ENCODE measurements around the gene PUSL1.
"Not testable (repeated sequence)": the region's sequence is repeated elsewhere in the genome, so short reads cannot be mapped to it uniquely, and the experiment has no call there.

PUSL1 gene

DNA sequence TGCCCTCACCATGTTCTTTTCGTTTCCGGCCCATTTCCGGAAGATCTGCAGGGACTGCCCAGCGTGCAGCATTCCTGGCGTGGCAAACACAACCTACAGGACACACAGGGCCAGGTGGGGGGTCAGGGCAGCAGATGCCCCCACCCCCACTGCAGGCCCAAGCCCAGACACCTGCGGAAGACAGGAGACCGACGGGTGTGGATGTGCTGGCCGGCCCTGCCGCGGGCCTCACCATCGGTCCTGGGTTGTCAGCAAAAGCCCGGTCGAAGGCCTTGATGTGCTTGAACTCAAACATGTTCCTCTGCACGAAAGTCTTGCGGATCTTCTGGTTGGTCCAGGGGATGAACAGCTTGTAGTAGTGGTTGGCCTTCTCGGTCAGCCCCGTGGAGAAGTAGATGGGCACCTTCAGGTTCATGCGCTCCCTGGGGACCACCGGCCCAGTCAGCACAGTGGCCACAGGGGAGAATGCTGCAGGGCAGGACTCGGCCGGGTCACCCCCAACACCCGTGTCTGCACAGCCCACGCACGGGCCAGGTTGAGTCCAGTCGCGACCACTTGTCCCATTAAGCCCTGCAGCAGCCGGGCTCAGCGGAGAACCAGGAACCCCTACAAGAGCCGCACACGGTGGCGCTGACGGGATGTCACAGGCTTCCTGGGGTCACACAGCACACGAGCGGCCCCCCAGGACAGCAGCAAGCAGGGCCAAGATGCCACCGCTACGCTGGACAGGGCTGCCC lies 5.3 kb downstream of the PUSL1 start:
- H3K36me3 ChIP-seq (ENCODE audit: control insufficient read depth in 2 of 2, insufficient read depth in 2 of 2, low read length in 2 of 2), result peaks cover 28 to 29% of the 10 kb centered on the region in 2 donors
- no peaks in the 10 kb centered on the region for H3K9me3 ChIP-seq (ENCODE audit: control insufficient read depth in 2 of 2, low read length in 2 of 2)
- H3K27me3 ChIP-seq (ENCODE audit: control insufficient read depth in 1 of 2, insufficient read depth in 2 of 2, low read length in 2 of 2), result no peaks in the 10 kb centered on the region
- peaks cover 31% of the 10 kb centered on the region for H3K4me1 ChIP-seq (ENCODE audit: control insufficient read depth, insufficient read depth, low read length)
- H3K4me3 ChIP-seq (ENCODE audit: low read length in 2 of 2), result no peak overlapping the region
- no peak overlapping the region for H3K9ac ChIP-seq (ENCODE audit: low read length in 2 of 2)
- no peak overlapping the region for H3K27ac ChIP-seq (ENCODE audit: low read length)

DNA sequence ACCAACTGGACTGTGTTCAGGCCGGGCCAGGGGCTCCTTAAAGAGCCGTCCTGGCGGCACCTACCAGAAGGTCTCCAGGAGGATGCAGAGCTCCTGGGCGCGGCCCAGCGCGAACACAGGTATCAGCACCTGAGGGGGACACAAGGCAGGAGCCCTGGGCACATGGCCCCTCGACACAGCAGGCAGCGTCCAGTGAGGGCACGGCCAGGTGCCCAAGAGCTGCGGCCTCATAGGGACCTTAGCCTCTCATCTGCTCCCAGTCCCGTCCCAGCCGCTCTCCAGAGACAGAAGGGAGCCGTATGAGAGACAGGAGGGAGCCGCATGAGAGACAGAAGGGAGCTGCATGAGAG lies 5.8 kb downstream of the PUSL1 start:
- peaks cover 28 to 31% of the 10 kb centered on the region in 2 donors for H3K36me3 ChIP-seq (ENCODE audit: control insufficient read depth in 2 of 2, insufficient read depth in 2 of 2, low read length in 2 of 2)

GRCh38 chr1:1314678-1315335 lies 6.4 kb downstream of the PUSL1 start:
- Histone ChIP-seq H3K4me3 (ENCODE audit: low read length in 2 of 2) (no peak overlapping the region), H3K27ac (ENCODE audit: low read length) (peak overlapping the region; percentile 11), H3K9me3 (ENCODE audit: control insufficient read depth in 2 of 2, low read length in 2 of 2) (no peaks in the 10 kb centered on the region), H3K9ac (ENCODE audit: low read length in 2 of 2) (no peak overlapping the region), H3K27me3 (ENCODE audit: control insufficient read depth in 1 of 2, insufficient read depth in 2 of 2, low read length in 2 of 2) (no peaks in the 10 kb centered on the region), H3K36me3 (ENCODE audit: control insufficient read depth in 2 of 2, insufficient read depth in 2 of 2, low read length in 2 of 2) (peaks cover 28 to 36% of the 10 kb centered on the region in 2 donors), H3K4me1 (ENCODE audit: control insufficient read depth, insufficient read depth, low read length) (peaks cover 27% of the 10 kb centered on the region)

More for the DNA sequence above, 5.8 kb downstream of the PUSL1 start:
- H3K9ac ChIP-seq (ENCODE audit: low read length in 2 of 2), result no peak overlapping the region
- H3K4me3 ChIP-seq (ENCODE audit: low read length in 2 of 2), result no peak overlapping the region
- no peaks in the 10 kb centered on the region for H3K27me3 ChIP-seq (ENCODE audit: control insufficient read depth in 1 of 2, insufficient read depth in 2 of 2, low read length in 2 of 2)
- H3K9me3 ChIP-seq (ENCODE audit: control insufficient read depth in 2 of 2, low read length in 2 of 2), result no peaks in the 10 kb centered on the region
- no peak overlapping the region for H3K27ac ChIP-seq (ENCODE audit: low read length)
- peaks cover 31% of the 10 kb centered on the region for H3K4me1 ChIP-seq (ENCODE audit: control insufficient read depth, insufficient read depth, low read length)

DNA sequence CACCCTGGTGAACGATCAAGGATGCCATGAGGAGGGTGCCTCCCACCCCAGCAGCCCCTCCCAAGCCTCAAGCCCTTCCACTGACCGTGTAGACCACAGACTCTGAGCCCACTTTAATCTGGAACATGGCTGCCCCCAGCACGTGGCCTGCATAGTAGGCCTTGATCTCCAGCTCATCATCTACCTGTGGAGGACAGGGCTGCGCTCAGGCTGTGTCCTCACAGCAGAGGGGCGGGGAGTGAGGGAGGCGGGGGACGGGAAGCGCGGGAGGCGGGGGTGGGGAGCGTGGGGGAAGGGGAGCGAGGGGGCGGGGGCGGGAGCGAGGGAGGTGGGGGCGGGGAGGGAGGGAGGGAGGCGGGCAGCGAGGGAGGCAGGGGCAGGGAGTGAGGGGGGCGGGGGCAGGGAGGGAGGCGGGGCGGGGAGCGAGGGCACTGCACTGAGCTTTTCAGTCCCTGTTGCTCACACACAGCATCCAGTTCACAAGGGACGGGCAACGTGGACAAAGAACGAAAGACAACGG lies 7.1 kb downstream of the PUSL1 start:
- Histone ChIP-seq H3K36me3 (ENCODE audit: control insufficient read depth in 2 of 2, insufficient read depth in 2 of 2, low read length in 2 of 2) (peaks cover 31 to 37% of the 10 kb centered on the region in 2 donors), H3K4me1 (ENCODE audit: control insufficient read depth, insufficient read depth, low read length) (peaks cover 29% of the 10 kb centered on the region), H3K9ac (ENCODE audit: low read length in 2 of 2) (no peak overlapping the region), H3K27me3 (ENCODE audit: control insufficient read depth in 1 of 2, insufficient read depth in 2 of 2, low read length in 2 of 2) (no peaks in the 10 kb centered on the region), H3K9me3 (ENCODE audit: control insufficient read depth in 2 of 2, low read length in 2 of 2) (no peaks in the 10 kb centered on the region), H3K27ac (ENCODE audit: low read length) (peak overlapping the region; percentile 11), H3K4me3 (ENCODE audit: low read length in 2 of 2) (no peak overlapping the region)

DNA sequence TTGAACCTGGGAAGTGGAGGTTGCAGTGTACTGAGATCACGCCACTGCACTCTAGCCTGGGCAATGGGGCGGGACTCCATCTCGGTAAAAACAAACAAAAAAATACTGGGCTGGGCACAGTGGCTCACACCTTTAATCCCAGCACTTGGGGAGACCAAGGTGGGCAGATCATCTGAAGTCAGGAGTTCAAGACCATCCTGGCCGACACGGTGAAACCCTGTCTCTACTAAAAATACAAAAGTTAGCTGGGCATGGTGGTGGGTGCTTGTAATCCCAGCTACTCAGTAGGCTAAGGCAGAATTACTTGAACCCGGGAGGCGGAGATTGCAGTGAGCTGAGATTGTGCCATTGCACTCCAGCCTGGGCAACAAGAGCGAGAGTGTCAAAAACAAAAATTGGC lies 7.8 kb downstream of the PUSL1 start:
- not testable (repeated sequence) for H3K27ac ChIP-seq (ENCODE audit: low read length); H3K9me3 ChIP-seq (ENCODE audit: control insufficient read depth in 2 of 2, low read length in 2 of 2); H3K9ac ChIP-seq (ENCODE audit: low read length in 2 of 2); H3K27me3 ChIP-seq (ENCODE audit: control insufficient read depth in 1 of 2, insufficient read depth in 2 of 2, low read length in 2 of 2)
- Histone ChIP-seq H3K4me3 (ENCODE audit: low read length in 2 of 2) (peak overlapping the region in 1 of 2 donors; percentile 22), H3K36me3 (ENCODE audit: control insufficient read depth in 2 of 2, insufficient read depth in 2 of 2, low read length in 2 of 2) (peaks cover 28 to 37% of the 10 kb centered on the region in 2 donors), H3K4me1 (ENCODE audit: control insufficient read depth, insufficient read depth, low read length) (peaks cover 36% of the 10 kb centered on the region)

DNA sequence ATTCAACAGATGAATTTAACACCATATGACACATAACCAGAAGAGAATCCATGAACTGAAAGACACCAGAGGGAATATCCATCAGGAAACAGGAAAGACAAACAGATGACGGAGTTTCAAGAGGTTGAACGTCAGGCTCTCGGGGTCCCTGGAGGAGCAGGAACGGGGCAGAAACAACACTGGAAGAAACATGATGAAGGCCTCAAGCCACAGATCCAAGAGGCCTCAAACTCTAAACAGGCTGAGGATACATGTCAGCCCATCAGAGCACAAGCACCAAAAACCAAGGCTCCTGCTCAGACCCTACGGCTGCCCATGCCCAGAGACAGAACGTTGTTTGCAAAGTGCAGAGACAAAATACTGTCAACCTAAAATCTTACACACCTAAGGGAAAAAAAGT lies 9.0 kb downstream of the PUSL1 start:
- Histone ChIP-seq H3K9me3 (ENCODE audit: control insufficient read depth in 2 of 2, low read length in 2 of 2) (no peaks in the 10 kb centered on the region), H3K4me3 (ENCODE audit: low read length in 2 of 2) (no peak overlapping the region), H3K36me3 (ENCODE audit: control insufficient read depth in 2 of 2, insufficient read depth in 2 of 2, low read length in 2 of 2) (peaks cover 21 to 31% of the 10 kb centered on the region in 2 donors), H3K4me1 (ENCODE audit: control insufficient read depth, insufficient read depth, low read length) (peaks cover 44% of the 10 kb centered on the region), H3K27me3 (ENCODE audit: control insufficient read depth in 1 of 2, insufficient read depth in 2 of 2, low read length in 2 of 2) (no peaks in the 10 kb centered on the region), H3K9ac (ENCODE audit: low read length in 2 of 2) (no peak overlapping the region), H3K27ac (ENCODE audit: low read length) (no peak overlapping the region)

GRCh38 chr1:1318131-1318652 lies 9.8 kb downstream of the PUSL1 start:
- no peak overlapping the region for H3K9ac ChIP-seq (ENCODE audit: low read length in 2 of 2)
- H3K27me3 ChIP-seq (ENCODE audit: control insufficient read depth in 1 of 2, insufficient read depth in 2 of 2, low read length in 2 of 2), result no peaks in the 10 kb centered on the region
- H3K9me3 ChIP-seq (ENCODE audit: control insufficient read depth in 2 of 2, low read length in 2 of 2), result no peaks in the 10 kb centered on the region
- peaks cover 21 to 23% of the 10 kb centered on the region in 2 donors for H3K36me3 ChIP-seq (ENCODE audit: control insufficient read depth in 2 of 2, insufficient read depth in 2 of 2, low read length in 2 of 2)
- H3K27ac ChIP-seq (ENCODE audit: low read length), result peak overlapping the region; percentile 53
- H3K4me3 ChIP-seq (ENCODE audit: low read length in 2 of 2), result no peak overlapping the region
- peaks cover 50% of the 10 kb centered on the region for H3K4me1 ChIP-seq (ENCODE audit: control insufficient read depth, insufficient read depth, low read length)

- H3K9ac ChIP-seq (ENCODE audit: low read length in 2 of 2), result no peak overlapping the region
- no peaks in the 10 kb centered on the region for H3K9me3 ChIP-seq (ENCODE audit: control insufficient read depth in 2 of 2, low read length in 2 of 2)
- H3K4me3 ChIP-seq (ENCODE audit: low read length in 2 of 2), result no peak overlapping the region
- H3K27me3 ChIP-seq (ENCODE audit: control insufficient read depth in 1 of 2, insufficient read depth in 2 of 2, low read length in 2 of 2), result no peaks in the 10 kb centered on the region
- peak overlapping the region; percentile 46 for H3K27ac ChIP-seq (ENCODE audit: low read length)
- H3K36me3 ChIP-seq (ENCODE audit: control insufficient read depth in 2 of 2, insufficient read depth in 2 of 2, low read length in 2 of 2), result peaks cover 15 to 16% of the 10 kb centered on the region in 2 donors
- H3K4me1 ChIP-seq (ENCODE audit: control insufficient read depth, insufficient read depth, low read length), result peaks cover 55% of the 10 kb centered on the region
Observed at GRCh38 chr1:1318777-1319645, 10.6 kb downstream of the PUSL1 start.

DNA sequence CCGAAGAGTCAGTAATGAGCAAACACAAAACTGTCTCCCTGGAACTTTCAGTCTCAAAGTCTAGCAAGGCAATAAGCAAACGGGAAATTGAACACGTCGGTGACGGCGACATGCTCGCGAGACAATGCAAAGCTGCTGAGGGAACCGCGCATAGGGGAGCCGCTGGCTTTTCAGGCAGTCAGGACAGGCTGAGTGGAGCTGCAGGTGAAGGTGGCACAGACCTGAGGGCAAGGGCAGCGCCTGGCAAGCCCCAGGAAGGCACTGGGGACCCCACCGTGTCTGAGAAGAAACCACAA lies 11.2 kb downstream of the PUSL1 start:
- Histone ChIP-seq H3K4me3 (ENCODE audit: low read length in 2 of 2) (no peak overlapping the region), H3K27ac (ENCODE audit: low read length) (peak overlapping the region; percentile 46), H3K36me3 (ENCODE audit: control insufficient read depth in 2 of 2, insufficient read depth in 2 of 2, low read length in 2 of 2) (peaks cover 10 to 13% of the 10 kb centered on the region in 2 donors)

DNA sequence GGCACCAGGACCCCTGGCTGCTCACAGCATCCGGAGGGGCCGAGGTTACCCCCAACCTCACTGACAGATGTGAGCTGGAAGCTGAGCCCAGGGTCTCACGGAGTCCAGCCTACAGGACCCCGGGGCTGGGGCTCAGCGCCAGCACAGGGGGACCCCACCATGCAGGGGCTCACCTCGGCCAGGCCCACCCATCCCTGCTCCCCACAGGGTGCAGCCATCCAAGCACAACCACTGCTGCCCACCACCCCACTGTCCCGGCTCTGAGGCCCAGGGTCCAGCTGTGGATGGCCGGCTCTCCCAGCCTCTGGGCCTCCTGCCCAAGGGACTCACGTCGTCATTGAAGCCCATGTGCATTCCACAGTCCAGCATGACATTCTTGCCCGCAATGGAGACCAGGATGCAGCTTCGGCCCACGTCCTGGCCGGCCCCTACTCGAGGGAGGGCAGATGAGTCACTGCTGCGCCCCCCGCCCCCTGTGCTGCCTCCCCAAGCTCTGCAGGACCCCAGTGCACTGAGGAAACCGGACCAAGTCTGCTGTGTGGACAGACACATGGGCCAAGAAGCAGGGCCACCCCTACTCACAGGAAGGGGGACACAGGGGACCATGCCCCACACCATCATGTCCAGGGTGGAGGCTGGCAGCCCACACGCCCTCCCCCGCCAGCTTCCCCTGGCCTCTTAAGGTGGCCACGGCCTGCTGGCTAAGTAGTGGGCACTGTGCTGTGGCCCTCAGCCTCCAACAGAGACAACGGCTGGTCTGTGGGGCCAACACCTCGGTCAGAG lies 12.5 kb downstream of the PUSL1 start:
- Histone ChIP-seq H3K36me3 (ENCODE audit: control insufficient read depth in 2 of 2, insufficient read depth in 2 of 2, low read length in 2 of 2) (peaks cover 3 to 9% of the 10 kb centered on the region in 2 donors), H3K27ac (ENCODE audit: low read length) (no peak overlapping the region), H3K9me3 (ENCODE audit: control insufficient read depth in 2 of 2, low read length in 2 of 2) (no peaks in the 10 kb centered on the region), H3K9ac (ENCODE audit: low read length in 2 of 2) (no peak overlapping the region), H3K27me3 (ENCODE audit: control insufficient read depth in 1 of 2, insufficient read depth in 2 of 2, low read length in 2 of 2) (no peaks in the 10 kb centered on the region), H3K4me1 (ENCODE audit: control insufficient read depth, insufficient read depth, low read length) (peaks cover 64% of the 10 kb centered on the region), H3K4me3 (ENCODE audit: low read length in 2 of 2) (no peak overlapping the region)

More for the DNA sequence above, 11.2 kb downstream of the PUSL1 start:
- no peaks in the 10 kb centered on the region for H3K9me3 ChIP-seq (ENCODE audit: control insufficient read depth in 2 of 2, low read length in 2 of 2)
- H3K9ac ChIP-seq (ENCODE audit: low read length in 2 of 2), result no peak overlapping the region
- no peaks in the 10 kb centered on the region for H3K27me3 ChIP-seq (ENCODE audit: control insufficient read depth in 1 of 2, insufficient read depth in 2 of 2, low read length in 2 of 2)
- peaks cover 55% of the 10 kb centered on the region for H3K4me1 ChIP-seq (ENCODE audit: control insufficient read depth, insufficient read depth, low read length)
